ENCODE results near the gene MUC6.

Gene MUC6

DNA sequence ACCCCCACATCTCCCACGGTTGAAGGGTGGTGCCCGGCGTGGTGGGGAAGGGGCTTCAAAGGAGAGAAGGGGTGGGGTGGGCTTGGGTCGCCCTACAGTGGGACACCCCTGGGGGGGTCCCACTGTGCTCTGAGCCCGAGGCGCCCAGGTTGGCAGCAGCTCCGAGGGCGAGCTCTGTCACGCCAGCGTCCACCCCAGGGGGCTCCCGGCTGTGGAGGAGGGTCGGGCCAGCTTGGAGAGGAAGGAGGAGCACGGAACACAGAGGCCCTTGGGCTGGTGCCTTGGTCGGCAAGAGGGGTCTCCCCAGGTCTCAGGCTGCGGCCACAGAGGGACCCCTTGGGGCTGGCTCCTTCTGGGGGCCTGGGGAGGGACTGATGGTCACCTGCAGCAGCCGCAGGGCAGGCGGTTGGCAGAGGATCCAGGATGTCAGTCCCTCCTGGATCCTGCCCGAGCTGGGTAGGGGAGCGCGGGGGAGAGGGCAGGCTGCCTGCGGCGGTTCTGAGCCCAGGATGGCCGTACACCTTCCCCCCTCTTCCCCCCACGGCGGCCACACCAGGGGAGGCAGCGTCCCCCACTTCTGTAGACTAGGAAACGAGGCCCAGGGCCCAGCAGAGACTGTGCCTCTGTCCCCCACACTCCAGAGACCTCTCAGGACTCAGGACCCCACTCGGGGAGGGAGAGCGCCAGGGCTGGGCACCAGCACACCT lies 788 bp downstream of the MUC6 start:
- ATAC-seq, result no peak
- no peak for DNase-seq

DNA sequence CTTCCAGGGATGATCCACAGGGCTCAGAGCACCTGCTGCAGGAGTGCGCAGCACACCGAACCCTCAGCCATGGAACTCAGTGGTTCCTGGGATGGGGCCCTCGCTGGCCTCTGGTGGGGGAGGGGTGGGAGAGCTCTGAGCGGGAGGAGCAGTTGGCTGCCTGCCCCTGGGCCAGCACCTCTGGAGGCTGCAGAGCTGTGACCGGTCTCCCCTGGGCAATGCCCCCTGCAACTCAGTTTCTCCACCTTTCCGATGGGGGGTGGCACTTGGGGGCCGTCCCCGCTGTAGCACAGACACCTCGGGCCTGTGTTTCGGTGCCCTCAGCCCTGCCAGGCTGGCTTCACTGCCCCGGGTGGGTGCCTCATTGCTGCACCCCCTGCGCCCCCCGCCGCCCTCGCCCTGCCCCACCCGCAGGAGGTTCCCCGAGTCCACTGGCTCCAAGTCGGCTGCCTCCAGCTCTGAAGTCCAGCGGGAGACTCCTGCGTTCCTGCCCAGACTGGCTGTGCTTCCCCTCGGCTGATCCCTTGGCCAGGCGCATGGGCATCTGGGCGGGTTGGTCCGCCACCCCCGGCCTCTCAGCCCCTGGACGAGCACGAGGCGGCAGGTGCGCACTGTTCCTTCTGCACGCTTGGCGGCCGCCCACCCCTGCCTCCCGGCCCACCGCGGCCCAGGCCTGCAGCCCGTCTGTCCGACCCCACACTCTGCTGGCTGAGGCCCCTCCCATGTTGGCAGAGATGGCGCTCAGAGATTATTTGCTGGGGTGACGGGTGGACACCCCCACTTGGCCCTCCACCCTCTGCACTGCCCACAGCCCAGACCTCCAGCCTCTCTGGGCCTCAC lies 1.8 kb downstream of the MUC6 start:
- no peak for ATAC-seq

DNA sequence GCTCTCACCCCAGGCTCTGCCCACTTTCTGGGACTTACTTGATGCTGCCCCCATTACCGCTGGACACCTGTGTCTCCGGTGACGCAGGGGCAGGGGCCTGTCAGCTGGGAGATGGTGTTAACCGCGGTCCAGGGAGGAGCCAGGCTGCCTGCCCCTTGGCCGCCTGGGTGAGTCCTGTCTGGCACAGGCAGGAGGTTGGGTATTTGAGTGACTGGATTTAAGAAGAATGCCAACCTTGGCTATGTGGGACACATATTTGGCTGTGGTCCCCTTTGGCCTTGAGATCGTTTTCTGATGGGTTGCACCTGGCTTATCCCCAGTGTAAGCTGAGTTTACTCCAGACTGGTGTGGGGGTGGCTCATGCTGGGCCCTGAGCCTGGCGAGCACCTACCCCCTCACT lies 2.5 kb downstream of the MUC6 start:
- ATAC-seq (no peak), DNase-seq (no peak)

More for the DNA sequence above, 1.8 kb downstream of the MUC6 start:
- no peak for DNase-seq

DNA sequence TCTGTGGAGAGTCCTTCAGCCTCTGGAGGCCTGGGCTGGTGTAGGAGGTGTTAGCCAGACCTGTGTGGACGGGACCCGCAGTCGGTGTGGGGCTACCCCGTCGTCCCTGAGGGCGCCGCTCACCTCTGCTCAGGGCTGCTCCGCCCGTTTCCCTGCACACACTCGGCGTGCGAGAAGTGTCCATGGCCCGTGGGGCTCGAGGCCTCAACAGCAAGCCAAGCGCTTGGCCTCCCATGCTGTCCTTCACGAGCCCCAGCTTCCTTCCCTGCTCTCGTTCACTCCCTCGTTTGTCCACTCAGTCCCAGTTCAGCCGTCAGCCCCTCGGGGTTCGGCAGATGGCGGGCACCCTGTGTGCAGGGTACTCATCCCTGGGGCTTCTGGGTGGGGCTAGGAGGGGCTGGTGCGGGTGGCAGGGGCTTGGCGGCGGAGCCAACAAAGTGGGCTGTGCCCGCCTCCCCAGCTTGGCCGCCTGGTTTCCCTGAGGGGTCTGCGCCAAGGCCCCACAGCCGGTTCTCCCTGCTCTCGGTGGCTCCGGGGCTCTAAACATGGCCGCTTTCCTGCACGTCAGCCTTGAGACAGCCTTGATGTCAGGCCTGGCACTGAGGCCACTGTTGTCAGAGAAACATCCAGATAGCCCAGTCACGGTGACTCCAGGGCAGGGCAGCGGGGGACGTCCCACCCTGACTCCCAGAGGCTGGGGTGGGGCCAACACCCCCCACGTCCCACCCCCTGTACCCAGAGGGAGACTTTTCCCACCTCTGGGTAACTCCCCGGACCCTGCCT lies 3.3 kb downstream of the MUC6 start:
- DNase-seq (no peak), ATAC-seq (no peak)

DNA sequence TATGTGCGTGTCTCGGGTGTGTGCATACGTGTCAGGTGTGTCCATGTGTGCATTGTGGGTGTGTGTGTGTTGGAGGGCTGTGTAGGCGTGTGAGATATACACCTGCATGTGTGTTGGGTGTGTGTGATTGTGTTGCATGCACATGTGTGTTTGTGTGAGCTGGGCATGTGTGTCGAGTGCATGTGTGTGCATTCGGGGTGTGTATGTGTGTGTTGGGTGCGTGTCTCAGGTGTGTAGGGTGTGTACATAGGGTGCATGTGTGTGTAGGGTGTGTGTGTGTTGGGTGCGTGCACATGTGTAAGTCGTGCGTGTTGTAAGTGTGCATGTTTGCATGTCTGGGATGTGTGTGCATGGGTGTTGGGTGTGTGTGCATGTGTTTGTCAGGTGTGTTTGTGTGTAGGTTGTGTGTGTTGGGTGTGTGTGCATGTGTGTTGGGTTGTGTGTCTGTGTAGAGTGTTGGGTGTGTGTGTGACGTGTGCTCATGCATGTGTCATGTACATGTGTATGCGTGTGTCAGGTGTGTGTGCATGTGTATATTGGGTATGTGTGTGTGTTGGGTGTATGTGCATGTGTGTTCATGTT lies 4.1 kb downstream of the MUC6 start:
- ATAC-seq (no peak), DNase-seq (no peak)

DNA sequence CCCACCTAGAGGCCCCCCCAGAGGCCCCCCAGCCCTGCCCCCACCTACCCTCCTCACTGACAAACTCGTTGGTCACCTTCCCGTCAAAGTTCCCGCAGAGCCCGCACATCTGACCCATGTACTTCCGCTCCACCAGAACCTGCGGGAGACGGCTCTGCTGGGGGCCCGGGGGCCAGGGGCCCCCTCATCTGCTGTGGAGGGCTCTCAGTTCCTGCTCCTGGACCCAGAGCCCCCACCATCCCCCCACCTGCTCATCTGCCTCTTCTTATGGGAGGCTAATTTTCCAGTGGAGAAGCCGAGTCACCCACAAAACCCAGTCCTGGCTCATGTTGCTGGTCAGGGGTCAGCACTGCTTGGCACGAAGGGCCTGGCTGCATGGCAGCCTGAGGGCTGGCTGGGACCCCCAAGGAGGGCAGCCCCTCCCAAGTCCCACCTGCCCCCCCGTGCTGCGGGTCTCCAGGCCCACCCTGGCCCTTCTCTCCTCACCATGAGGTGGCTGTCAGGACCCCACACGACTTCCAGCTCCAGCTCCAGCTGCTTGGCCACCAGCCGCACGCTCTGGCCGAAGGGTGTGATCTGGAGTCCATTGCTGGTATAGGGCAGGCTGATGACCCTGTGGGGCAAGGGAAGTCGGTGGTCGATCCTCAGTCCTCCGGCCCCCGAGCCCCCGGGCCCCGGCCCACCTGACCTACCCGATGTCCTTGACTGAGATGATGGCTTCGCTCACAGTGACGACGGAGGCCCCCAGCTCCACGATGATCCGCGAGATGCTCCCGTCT lies 5.2 kb downstream of the MUC6 start:
- ATAC-seq, result no peak
- no peak for DNase-seq

DNA sequence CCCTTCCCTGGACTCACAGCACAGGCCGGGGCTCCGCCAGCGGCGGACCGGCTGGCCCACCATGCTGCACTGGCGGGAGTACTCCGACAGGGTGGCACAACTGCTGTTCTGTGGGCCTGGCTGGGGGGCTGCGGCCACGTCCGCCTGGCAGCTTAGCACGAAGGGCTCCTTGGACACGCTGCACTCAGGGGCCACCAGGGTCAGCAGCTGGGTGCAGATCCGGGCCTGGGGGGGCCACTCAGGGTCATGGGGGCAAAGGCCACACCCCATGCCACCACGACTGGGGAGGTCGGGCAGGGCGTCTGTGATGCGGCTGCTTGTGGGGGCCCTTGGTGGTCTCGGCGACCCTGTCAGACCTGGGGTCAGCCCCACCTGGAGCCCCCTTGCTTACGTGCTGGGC lies 6.0 kb downstream of the MUC6 start:
- ATAC-seq (no peak), DNase-seq (no peak)

DNA sequence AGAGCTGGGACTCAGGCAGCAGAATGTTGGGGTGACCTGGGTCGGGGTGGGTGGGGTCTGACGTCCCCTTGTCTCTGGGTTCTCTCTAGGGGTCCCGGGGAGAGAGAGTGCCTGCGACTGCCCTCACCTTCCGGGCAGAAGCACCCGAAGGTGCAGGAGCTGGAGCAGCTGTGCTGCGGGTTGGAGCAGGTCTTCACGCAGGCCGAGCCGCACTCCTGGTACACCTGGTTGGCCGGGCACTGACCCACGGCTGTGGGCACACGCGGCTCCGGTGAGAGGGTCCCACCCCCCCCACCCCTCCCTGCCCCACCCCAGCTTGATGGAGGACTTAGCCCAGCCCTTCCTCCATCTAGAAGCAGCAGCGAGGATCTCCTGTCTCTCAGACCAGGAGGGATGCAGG lies 6.4 kb downstream of the MUC6 start:
- ATAC-seq (no peak), DNase-seq (no peak)

DNA sequence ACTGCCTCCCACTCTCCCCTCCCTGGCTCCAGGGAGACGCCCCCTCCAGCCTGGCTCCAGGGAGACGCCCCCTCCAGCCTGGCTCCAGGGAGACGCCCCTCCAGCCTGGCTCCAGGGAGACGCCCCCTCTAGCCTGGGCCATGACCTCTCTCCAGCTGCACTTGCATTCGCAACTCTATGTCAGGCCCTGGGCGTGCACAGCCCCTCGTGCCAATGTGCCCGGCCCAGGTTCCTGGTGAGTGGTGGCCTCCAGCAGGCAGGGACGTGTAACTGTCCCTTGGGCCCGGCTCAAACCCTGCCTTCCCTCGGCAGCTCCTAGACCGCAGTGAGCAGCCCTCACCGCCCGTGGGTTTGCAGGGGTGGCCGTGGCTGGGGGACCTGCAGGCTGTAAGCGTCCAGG lies 6.9 kb downstream of the MUC6 start:
- no peak for ATAC-seq
- DNase-seq, result no peak

DNA sequence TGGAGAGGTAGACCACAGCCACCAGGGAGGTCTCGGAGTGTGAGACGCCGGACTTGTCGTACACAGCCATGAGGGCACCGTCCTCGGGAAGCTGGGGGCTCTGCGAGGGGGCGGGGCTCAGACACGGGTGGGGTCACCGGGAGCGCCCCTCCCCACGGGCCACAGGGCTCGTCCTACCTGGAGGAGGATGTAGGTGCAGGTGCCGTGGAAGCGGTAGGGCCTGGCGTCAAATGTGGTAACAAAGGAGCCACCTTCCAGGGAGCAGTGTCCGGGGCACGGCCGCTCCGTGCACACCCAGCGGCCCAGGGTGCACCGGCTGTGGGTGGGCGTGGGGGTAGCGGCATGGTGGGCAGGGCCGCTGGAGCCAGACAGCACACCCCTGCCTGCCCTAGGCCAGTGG lies 7.5 kb downstream of the MUC6 start:
- no peak for DNase-seq
- ATAC-seq, result no peak

DNA sequence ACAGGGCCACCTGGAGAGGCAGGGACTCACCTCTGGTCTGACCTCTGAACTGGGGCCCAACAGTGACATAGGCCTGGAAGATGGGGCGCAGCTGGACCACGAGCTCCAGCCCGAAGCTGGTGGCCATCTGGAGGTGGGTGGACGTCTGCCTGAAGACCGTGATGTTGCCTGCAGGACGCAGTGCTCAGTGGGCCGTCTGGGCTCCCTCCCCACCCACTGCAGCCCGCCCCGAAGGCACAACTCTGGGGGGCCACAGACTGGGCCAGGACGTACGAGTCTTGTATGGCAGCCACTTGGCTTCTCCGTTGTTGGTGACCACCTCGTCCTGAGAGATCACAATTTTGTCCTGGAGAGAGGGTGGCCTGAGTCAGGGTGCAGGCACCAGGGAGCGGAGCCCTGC lies 7.9 kb downstream of the MUC6 start:
- ATAC-seq (no peak), DNase-seq (no peak)

DNA sequence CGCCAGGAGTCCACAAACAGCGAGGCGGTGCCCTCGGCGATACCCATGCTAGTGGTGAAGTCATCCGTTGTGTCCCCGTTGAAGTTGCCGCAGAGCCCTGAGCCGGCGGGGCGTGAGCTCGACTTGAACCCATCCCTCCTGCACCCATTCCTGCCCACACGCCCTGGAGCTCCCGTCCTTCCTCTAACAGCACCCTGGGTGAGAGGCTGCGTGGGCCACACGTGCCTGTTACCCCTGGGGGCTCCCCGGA lies 8.3 kb downstream of the MUC6 start:
- DNase-seq (no peak), ATAC-seq (no peak)

DNA sequence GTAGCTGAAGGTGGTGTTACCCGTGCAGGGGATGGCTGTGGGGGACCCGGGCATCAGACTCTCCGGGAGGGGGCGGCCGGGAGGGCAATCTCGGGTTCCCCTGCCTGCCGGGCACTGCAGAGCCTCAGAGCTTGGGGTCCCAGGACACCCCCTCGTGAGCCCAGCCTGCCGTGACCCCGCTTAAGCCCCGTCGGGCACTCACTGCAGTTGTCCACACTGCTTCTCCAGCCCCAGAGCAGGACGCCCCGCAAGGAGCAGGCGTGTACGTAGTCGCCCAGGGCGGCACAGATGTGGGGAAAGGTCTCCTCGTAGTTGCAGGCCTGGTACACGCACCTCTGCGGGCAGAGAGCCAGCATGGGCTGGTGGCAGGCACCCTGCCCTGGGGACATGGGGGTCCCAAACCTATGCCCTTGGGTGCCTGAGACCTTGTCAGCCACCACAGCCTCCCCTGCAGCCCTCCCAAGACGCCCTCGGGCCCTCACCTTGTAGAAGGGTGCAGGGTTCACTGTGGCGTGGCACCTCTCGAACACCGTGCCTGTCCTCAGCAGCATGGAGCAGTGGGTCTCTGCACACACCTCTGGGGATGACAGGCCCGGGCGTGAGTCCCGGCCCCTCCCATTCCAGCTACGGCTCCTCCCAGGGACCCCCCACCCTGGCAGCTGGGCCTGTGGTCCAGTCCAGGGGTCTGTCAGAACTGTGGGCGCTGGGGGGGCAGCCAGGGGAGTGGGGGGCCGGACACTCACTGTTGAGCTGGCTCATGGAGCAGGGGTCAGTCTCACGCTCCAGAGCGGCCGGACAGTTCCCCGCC lies 8.8 kb downstream of the MUC6 start:
- DNase-seq, result no peak
- ATAC-seq, result no peak

DNA sequence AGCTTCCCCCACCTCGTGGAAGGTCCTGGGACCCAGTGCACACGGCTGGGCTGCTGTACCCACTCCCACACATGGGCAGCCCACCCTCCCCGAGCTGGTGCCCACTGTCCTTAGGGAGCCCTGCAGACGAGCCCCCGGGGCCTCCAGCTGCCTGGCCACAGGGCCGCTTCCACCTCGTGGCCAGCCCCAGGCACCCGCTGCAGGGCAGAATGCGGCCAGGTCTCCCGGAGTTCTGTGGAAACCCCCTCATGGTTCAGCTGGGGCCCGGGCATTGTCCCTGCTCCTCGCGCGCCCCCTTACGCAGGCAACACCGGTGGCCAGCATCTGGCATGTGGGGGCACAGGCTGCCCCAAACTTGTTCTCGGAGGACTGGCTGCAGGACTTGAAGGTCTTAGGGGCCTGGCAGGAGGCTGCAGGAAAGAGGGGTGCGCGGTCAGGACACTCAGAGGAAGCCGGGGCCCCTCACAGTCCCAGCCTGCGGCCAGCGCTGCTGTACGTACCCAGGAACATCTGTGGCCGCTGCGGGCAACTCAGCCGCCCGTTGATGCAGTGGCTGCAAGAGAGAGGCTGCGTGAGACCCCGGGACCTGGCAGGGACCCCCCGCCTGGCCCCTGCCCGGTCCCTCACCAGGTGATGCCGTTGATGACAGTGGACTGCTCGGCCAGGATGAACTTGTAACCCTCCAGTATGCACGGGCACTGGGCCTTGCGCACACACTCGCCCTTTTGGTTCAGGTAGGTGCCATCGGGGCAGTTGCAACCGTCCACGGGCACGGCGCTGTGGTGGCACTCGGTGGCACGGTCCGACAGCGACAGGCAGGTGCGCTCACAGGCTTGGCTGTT lies 9.7 kb downstream of the MUC6 start:
- ATAC-seq (no peak), DNase-seq (no peak)

DNA sequence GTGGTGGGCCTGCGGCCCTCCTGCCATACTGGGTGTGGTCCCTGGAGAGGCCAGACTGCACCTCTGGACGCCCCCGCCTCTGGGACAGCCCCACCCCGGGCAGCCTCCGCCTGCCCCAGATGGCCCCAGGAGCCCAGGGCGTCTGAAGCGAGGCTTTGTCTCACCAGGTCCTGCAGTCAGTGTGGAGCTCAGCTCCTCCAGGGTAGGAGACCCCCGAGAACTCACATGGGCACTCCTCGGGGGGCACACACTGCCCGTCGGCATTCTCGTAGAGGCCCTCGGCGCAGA lies 10.4 kb downstream of the MUC6 start:
- ATAC-seq, result no peak
- DNase-seq, result no peak

DNA sequence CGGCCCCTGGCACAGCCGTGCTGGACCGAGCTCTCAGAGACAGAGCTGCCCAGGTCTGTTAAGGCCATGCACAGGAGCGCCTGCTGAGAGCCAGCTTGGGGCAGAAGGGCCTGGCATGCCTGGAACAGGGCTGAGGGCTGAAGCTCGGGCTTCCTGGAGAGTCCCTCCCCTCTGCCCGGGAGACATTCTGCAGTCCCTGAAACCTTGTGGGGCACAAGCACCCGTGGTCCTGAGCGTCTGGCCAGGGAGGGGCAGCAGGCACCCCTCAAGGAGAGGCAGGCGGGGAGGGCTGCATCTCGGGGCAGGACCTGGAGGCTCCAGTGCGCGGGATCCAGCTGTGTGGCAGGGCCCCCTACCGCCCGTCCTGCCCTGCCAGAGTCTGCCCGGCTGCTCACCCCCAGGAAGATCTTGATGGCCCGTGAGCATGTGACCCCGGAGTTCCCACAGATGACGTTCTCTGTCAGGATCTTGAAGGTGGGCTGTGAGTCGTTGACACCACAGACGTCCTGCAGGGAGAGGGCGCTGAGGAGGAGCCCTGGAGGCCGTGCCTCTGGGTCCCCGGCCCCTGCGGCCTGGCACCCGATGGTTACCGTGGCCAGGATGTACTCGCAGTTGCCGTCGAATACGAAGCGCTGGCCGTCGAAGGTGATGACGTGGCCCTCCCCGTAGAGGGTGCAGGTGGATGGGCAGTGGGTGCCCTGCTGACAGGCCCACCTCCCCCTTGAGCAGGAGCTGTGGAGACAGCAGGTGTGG lies 10.9 kb downstream of the MUC6 start:
- no peak for ATAC-seq

DNA sequence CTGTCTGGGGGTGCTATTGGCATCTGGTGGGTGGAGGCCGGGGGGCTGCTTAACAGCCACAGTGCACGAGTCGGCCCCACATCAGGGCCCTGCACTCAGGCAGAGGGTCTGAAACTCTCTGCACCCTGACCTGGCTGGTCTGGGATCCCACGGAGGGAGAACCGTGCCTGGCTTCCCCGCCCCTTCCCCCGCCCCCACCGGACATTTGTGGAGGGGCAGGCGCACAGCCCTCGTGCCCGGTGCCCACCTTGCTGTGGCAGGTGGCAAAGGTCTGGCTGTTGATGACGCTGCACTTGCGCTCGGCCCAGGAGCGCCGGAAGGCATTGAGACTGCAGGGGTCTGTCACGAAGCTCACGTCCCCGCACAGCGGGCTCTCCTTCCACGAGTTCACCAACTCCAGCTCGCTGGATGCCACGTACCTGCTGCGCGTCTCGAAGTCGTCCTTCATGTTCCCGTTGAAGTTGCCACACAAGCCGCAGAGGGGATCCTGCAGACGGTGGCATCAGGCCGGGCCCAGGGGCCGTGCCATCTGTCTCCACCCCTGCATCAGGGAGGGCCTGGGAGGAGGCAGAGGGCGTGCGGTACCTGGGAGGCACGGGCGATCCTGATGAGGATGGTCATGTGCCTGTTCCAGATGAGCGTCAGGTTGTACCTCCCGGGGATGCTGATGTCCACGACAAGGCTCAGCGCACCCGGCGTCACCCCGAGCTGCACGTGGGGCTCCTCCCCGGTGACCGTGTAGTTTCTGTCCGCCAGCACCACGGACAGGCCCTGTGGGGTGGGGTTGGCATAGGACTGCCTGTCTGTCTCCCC lies 11.7 kb downstream of the MUC6 start:
- ATAC-seq, result no peak
- no peak for DNase-seq

More for the DNA sequence above, 10.9 kb downstream of the MUC6 start:
- no peak for DNase-seq

DNA sequence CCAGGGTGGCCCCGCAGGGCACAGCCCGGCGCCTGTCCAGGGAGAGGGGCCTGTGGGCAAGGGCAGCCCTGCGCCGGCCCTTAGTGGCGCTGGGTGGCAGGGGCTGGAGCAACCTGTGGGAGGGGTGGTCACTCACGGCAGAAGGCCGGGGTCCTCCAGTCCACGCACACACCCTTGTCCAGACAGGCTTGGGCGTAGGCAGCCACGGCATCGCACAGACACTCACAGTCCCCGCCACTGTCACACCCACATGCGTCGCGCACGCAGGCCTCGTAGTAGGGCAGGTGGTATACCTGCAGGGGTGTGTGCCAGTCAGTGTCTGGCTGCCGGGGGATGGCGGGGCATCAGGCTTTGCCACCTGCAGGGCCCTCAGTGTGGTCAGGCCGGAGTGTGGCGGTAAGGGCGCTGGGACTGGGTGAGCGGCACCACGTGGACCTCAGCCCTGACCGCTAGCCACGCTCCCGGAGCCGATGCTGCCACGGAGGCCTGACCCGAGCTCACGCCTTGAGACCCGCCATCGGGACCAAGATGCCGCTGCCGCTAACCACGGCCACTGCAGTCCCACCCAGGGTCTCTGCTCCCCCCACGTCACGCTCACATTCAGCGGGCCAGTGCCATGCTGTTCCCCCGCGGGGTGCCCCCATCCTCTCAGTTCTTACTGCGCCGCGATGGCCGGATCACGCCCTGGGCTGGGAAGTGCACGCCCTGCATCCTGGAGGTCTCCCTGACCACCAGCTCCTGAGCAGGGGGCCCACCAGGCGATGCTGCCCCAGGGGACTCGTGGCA lies 12.5 kb downstream of the MUC6 start:
- no peak for ATAC-seq
- no peak for DNase-seq

All from stimulated activated naive CD8-positive, alpha-beta T cell treated with anti-CD3 and anti-CD28 coated beads, Interleukin-15, Interleukin-2, amounts not matched to agents 100 U/mL and 50 U/mL, for 24 hours (primary cell).